ENCODE measurements around the gene SRD5A1.

GRCh38 chr5:6723816-6724300 is 90.6 kb downstream of the SRD5A1 start:
- TF ChIP-seq, protein P1, sequence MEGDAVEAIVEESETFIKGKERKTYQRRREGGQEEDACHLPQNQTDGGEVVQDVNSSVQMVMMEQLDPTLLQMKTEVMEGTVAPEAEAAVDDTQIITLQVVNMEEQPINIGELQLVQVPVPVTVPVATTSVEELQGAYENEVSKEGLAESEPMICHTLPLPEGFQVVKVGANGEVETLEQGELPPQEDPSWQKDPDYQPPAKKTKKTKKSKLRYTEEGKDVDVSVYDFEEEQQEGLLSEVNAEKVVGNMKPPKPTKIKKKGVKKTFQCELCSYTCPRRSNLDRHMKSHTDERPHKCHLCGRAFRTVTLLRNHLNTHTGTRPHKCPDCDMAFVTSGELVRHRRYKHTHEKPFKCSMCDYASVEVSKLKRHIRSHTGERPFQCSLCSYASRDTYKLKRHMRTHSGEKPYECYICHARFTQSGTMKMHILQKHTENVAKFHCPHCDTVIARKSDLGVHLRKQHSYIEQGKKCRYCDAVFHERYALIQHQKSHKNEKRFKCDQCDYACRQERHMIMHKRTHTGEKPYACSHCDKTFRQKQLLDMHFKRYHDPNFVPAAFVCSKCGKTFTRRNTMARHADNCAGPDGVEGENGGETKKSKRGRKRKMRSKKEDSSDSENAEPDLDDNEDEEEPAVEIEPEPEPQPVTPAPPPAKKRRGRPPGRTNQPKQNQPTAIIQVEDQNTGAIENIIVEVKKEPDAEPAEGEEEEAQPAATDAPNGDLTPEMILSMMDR (IDR thresholded peaks at IDR 0.05) = no peak
- TF ChIP-seq POLR2A (IDR thresholded peaks at IDR 0.05) = no peak

Measured in uterus (tissue), 2 donors.